K562 (cell line): Measurements from ENCODE around the gene FMNL1. TPM values are rescaled to one million over a fixed set of nuclear protein-coding genes. Genes with fewer than 3 reads are reported as not detected.

Experiments
- ARID2 ChIP-seq: fragments of 450-650 bp; IDR thresholded peaks from 2 replicates; pipeline ENCODE4 v1.6.1; 2017; ENCODE audit warnings: antibody characterized with exemption, mild to moderate bottlenecking
- BCL6 ChIP-seq: fragments of 250-450 bp; sonication (Bioruptor Pico); IDR thresholded peaks from 2 replicates; pipeline ENCODE4 v1.4.0; 2020
- CC2D1A ChIP-seq: fragments of 450-650 bp; IDR thresholded peaks from 2 replicates; pipeline ENCODE4 v1.6.1; 2017; ENCODE audit warnings: mild to moderate bottlenecking
- CREM ChIP-seq: IDR thresholded peaks from 2 replicates; pipeline ENCODE4 v1.6.1; 2014; ENCODE audit warnings: antibody characterized with exemption, low read depth
- CTBP1 ChIP-seq: fragments of 450-650 bp; IDR thresholded peaks from 2 replicates; pipeline ENCODE4 v1.6.1; 2016; ENCODE audit warnings: borderline replicate concordance
- MAZ ChIP-seq, 2 experiments: fragments of 450-650 bp in 1 of 2; sonication (generic) in 1 of 2; formaldehyde crosslinking; IDR thresholded peaks in 1 of 2; conservative IDR thresholded peaks in 1 of 2; 2 replicates each; pipeline versions ENCODE4 v1.4.0 to v1.5.0; 2020; ENCODE audit warnings: mild to moderate bottlenecking in 1 of 2, missing genetic modification reagents in 1 of 2
- POLR2G ChIP-seq: fragments of 200-400 bp; formaldehyde crosslinking; IDR thresholded peaks from 2 replicates; pipeline ENCODE4 v1.6.1; 2017; ENCODE audit warnings: low read depth, mild to moderate bottlenecking, antibody characterized with exemption, low read length, moderate library complexity
- RAD21 ChIP-seq, 2 experiments: fragments of 250-450 bp in 1 of 2; fragments of 450-650 bp in 1 of 2; sonication (Bioruptor Pico) in 1 of 2; formaldehyde crosslinking in 1 of 2; IDR thresholded peaks in 1 of 2; conservative IDR thresholded peaks in 1 of 2; 2 replicates each; pipeline versions ENCODE4 v1.4.0 to v1.8.0; 2020 to 2022; ENCODE audit warnings: mild to moderate bottlenecking in 2 of 2, moderate library complexity in 1 of 2
- RCOR1 ChIP-seq, 2 experiments: IDR thresholded peaks; 2 replicates each; pipeline ENCODE4 v1.6.1; 2012; ENCODE audit warnings: low read depth in 2 of 2, low read length in 2 of 2, borderline replicate concordance in 1 of 2, improper control_type of control experiment in 1 of 2
- ZBTB7A ChIP-seq: IDR thresholded peaks from 2 replicates; pipeline ENCODE4 v1.6.1; 2011; ENCODE audit warnings: low read depth, mild to moderate bottlenecking, low read length, moderate library complexity, borderline replicate concordance; ENCODE audit not compliant: control insufficient read depth
- polyA plus RNA-seq, 8 experiments: library from polyadenylated mRNA; depleted of rRNA in 4 of 8; stranded (reverse) in 5 of 8; unstranded in 3 of 8; fragments of >200 nt; fragmentation: Nextera tagmentation in 2 of 8; fragmentation: Illumina TruSeq in 1 of 8; extraction: Ambion mirVana in 2 of 8; extraction: Trizol in 1 of 8; gene quantifications; 2 replicates each; pipeline versions ENCODE4 v1.2.1 to v1.2.3, GENCODE V29; 2011 to 2014; ENCODE audit warnings: inconsistent platforms in 1 of 8, missing spikeins in 1 of 8
- total RNA-seq, 7 experiments: library from RNA; depleted of rRNA in 6 of 7; stranded (reverse); fragments of >200 nt in 6 of 7; fragmentation: Illumina TruSeq in 2 of 7; extraction: Trizol in 2 of 7; gene quantifications; 2 replicates each; pipeline versions ENCODE4 v1.2.1 to v1.2.3, GENCODE V29; 2011 to 2021; ENCODE audit warnings: low replicate concordance in 1 of 7
- TF ChIP-seq, protein P1 (sequence below), 3 experiments: IDR thresholded peaks in 2 of 3; conservative IDR thresholded peaks in 1 of 3; 2 replicates each; pipeline ENCODE4 v1.5.1; 2011 to 2012; ENCODE audit warnings: low read length in 3 of 3, mild to moderate bottlenecking in 3 of 3, control low read depth in 2 of 3, improper control_type of control experiment in 1 of 3, inconsistent platforms in 1 of 3, low read depth in 1 of 3, mixed read lengths in 1 of 3, moderate library complexity in 1 of 3; ENCODE audit not compliant: insufficient read depth in 2 of 3
- TF ChIP-seq, protein P2 (sequence below), 2 experiments: fragments of 450-650 bp; formaldehyde crosslinking in 1 of 2; IDR thresholded peaks; 2 replicates each; pipeline versions ENCODE4 v1.4.0 to v1.6.1; 2014 to 2020; ENCODE audit warnings: mild to moderate bottlenecking in 2 of 2, borderline replicate concordance in 1 of 2, low read depth in 1 of 2

The FMNL1 gene
- total and polyA plus RNA-seq, 9 of the 15 experiments (the other 6 are each of a cell fraction or from before 2014, with no cell fraction given): 0.70 to 36.6 (median 7.7) TPM

DNA sequence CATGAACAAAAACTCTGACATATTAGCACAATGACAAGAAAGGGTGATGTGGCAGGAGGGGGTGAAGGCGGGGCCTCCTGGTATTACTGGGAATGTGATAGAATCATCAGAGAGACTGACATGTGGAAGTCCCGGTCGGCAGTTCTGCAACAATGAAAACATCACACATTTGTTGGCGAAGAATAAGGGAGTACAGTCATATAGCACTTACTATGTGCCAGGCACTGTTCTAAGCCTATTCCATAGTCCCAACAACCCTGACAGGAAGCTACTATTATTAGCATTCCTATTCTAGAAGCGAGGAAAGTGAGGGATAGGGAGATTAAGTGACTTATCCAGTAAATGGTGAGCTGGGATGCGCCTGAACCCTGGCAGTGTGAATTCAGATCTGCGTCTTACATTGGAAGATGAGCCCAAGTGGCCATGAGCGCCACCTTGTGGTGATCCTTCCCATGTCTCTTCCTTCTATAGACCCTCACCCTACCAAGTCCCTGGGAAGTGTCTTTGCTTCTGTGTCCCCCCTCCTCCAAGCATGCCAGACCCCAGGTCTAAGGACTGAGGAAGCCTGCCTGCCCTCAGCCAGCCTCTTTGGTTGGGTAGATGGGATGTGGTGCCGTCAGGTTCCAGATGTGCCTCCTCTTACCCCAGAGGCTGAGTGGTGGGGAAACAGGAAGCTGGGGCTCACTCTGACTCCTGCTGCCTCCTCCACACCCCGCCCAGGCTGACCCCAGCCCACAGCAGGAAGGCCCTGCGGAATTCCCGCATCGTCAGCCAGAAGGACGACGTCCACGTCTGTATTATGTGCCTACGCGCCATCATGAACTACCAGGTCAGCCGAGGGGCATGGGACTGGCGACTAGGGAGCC lies 14.0 kb downstream of the FMNL1 start (continued):
- TF ChIP-seq RAD21 (CRISPR knock-in tag; conservative IDR thresholded peaks at IDR 0.05 in 1 of 2, IDR thresholded peaks at IDR 0.05 in 1 of 2) (peak; percentile 55 to 78; a peak in 3 of 4 replicates), ZBTB7A (peak; percentile 50; the same call in 1 of the 2 replicates), ARID2 (0 out of 2 replicates have a peak, but pooled peaks have one; percentile 20), MAZ (CRISPR knock-in tag; conservative IDR thresholded peaks at IDR 0.05 in 1 of 2, IDR thresholded peaks at IDR 0.05 in 1 of 2) (0 out of 4 replicates have a peak, but pooled peaks have one; percentile 10 to 18), CREM (0 out of 2 replicates have a peak, but pooled peaks have one; percentile 25), POLR2G (0 out of 2 replicates have a peak, but pooled peaks have one; percentile 26), RCOR1 (IDR thresholded peaks at IDR 0.05; ENCODE audit: borderline replicate concordance in 1 of 2, low read depth in 2 of 2, low read length in 2 of 2) (0 out of 4 replicates have a peak, but pooled peaks of 1 of the 2 experiments have one; percentile 26), BCL6 (no peak), CTBP1 (peak; percentile 22; the same call in 1 of the 2 replicates), CC2D1A (peak; percentile 48; the same call in 1 of the 2 replicates)
- TF ChIP-seq, protein P1, sequence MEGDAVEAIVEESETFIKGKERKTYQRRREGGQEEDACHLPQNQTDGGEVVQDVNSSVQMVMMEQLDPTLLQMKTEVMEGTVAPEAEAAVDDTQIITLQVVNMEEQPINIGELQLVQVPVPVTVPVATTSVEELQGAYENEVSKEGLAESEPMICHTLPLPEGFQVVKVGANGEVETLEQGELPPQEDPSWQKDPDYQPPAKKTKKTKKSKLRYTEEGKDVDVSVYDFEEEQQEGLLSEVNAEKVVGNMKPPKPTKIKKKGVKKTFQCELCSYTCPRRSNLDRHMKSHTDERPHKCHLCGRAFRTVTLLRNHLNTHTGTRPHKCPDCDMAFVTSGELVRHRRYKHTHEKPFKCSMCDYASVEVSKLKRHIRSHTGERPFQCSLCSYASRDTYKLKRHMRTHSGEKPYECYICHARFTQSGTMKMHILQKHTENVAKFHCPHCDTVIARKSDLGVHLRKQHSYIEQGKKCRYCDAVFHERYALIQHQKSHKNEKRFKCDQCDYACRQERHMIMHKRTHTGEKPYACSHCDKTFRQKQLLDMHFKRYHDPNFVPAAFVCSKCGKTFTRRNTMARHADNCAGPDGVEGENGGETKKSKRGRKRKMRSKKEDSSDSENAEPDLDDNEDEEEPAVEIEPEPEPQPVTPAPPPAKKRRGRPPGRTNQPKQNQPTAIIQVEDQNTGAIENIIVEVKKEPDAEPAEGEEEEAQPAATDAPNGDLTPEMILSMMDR (IDR thresholded peaks at IDR 0.05 in 2 of 3, conservative IDR thresholded peaks at IDR 0.05 in 1 of 3; ENCODE audit: insufficient read depth in 2 of 3, low read depth in 1 of 3, low read length in 3 of 3): peak; percentile 77 to 90 (median 82)
- TF ChIP-seq, protein P2, sequence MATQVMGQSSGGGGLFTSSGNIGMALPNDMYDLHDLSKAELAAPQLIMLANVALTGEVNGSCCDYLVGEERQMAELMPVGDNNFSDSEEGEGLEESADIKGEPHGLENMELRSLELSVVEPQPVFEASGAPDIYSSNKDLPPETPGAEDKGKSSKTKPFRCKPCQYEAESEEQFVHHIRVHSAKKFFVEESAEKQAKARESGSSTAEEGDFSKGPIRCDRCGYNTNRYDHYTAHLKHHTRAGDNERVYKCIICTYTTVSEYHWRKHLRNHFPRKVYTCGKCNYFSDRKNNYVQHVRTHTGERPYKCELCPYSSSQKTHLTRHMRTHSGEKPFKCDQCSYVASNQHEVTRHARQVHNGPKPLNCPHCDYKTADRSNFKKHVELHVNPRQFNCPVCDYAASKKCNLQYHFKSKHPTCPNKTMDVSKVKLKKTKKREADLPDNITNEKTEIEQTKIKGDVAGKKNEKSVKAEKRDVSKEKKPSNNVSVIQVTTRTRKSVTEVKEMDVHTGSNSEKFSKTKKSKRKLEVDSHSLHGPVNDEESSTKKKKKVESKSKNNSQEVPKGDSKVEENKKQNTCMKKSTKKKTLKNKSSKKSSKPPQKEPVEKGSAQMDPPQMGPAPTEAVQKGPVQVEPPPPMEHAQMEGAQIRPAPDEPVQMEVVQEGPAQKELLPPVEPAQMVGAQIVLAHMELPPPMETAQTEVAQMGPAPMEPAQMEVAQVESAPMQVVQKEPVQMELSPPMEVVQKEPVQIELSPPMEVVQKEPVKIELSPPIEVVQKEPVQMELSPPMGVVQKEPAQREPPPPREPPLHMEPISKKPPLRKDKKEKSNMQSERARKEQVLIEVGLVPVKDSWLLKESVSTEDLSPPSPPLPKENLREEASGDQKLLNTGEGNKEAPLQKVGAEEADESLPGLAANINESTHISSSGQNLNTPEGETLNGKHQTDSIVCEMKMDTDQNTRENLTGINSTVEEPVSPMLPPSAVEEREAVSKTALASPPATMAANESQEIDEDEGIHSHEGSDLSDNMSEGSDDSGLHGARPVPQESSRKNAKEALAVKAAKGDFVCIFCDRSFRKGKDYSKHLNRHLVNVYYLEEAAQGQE (IDR thresholded peaks at IDR 0.05; ENCODE audit: borderline replicate concordance): peak; percentile 78
- TF ChIP-seq, protein P2 (CRISPR knock-in tag; IDR thresholded peaks at IDR 0.05; ENCODE audit: low read depth): no peak
